Hematopoietic multipotent progenitor cell treated with erythropoietin and hydrocortisone succinate and interleukin-3 and kit ligand, for 6 days (in vitro differentiated cells): Measurements from ENCODE around the gene YY1.
"Not testable (repeated sequence)": the region's sequence is repeated elsewhere in the genome, so short reads cannot be mapped to it uniquely, and the experiment has no call there.

Experiments
- DNase-seq: peaks from one replicate; pipeline ENCODE4 v3.0.0-alpha.2; 2015

The YY1 gene

GRCh38 chr14:100297320-100298300 lies 58.7 kb downstream of the YY1 start:
- peak; percentile 81 for DNase-seq

- DNase-seq = no peak
Measured at GRCh38 chr14:100298551-100299237, 59.8 kb downstream of the YY1 start.

DNA sequence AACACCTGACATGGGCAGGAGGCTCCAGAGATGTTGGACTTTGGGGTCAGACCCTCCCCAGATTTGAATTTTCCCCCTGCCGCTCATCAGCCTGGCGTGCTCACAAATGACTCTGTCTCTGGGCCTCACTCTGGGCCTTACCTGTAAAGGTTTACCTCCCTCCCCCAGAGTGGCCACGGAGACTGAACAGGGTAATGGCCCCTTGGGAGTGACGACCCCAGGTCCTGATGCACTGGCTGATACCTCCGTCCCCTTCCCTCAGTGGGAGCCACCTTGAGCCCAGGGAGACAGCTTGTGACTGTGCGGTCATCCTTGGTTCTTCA lies 60.3 kb downstream of the YY1 start:
- DNase-seq = no peak

GRCh38 chr14:100302616-100303015 lies 63.7 kb downstream of the YY1 start:
- no peak for DNase-seq

- DNase-seq = peak; percentile 54
Measured at GRCh38 chr14:100303179-100303578, 64.2 kb downstream of the YY1 start.

- DNase-seq = no peak
Measured at GRCh38 chr14:100303925-100304324, 65.0 kb downstream of the YY1 start.

GRCh38 chr14:100304825-100305323 lies 65.9 kb downstream of the YY1 start:
- peak; percentile 89 for DNase-seq

DNA sequence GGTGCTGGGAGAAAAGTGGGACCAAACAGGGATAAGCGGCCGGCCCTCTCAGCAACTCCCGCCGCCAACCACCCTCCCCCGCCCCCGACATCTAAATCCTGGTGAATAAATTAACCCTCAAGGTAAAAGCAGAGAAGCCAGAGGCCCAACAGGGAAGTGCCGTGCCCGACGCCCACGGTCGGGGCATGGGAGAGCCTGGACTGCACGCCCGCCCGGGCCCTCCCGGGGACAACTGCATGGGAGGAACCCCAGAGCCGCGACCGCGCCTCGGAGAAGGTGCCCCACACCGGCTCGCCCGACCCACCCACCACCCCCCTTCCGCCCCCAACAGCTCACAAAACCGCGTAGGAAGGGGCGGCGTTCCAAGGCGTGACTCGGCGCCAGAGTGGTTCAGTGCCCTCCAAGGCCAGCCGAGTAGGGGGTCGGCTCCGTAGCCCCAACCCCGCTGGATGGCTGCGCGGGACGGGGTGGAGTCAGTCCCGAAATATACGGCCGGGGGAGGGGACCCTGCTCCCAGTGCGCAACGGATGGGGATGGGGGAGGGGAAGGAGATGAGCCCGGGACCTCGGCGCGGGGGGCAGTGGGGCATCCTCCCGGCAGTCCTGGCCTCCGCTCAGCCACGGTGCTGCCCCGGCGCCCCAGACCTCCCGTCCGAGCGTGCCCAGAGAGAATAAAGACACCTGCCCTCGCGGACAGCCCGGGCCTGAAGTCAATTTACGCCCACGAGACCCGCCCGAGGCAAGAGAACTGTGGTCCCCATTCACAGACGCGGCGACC lies 66.6 kb downstream of the YY1 start:
- peak; percentile 70 for DNase-seq

GRCh38 chr14:100306101-100306997 lies 67.4 kb downstream of the YY1 start, which contains the start of gene SLC25A29:
Gene SLC25A29, minus strand, starts transcription at chr14:100306444. Its CDS starts 212 bp downstream, at chr14:100306232.
- peak; percentile 94 for DNase-seq

DNA sequence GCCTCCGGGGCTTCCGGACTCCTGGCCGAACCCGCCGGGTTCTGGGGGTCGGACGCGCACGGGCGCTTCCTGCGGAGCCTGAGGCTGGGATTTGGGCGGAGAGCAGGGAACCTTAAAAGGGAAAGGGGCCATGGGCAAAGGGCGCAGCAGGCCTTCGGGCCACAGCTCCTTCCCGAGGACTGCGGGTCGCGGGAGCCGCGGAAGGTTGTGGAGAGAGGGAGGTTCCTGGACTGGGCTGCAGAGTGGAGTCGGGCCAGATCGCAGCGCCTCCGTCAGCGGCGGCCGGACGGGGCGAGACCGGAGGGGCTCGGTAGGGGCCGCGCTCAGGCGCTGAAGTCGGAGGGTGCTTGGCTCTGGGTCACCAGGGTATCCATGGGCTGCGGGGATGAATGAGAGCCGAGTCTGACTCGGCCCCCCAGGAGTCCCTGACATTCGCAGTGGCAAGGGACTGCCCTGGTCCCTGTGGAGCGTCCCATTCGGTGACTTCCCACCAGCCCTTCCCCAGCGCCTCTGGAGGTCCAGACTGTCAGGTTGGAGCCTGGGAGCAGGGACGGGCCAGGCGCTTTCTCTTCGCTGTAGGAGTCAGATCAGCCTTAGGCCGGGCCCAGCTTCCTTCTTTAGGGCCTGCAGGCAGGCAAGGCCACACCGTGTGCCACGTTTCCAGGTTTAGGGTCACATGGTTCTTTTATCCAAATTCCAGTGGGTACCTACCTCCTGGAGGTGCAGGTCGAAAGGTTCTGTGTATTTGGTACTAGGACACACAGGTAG lies 68.2 kb downstream of the YY1 start:
- DNase-seq = peak; percentile 60

DNA sequence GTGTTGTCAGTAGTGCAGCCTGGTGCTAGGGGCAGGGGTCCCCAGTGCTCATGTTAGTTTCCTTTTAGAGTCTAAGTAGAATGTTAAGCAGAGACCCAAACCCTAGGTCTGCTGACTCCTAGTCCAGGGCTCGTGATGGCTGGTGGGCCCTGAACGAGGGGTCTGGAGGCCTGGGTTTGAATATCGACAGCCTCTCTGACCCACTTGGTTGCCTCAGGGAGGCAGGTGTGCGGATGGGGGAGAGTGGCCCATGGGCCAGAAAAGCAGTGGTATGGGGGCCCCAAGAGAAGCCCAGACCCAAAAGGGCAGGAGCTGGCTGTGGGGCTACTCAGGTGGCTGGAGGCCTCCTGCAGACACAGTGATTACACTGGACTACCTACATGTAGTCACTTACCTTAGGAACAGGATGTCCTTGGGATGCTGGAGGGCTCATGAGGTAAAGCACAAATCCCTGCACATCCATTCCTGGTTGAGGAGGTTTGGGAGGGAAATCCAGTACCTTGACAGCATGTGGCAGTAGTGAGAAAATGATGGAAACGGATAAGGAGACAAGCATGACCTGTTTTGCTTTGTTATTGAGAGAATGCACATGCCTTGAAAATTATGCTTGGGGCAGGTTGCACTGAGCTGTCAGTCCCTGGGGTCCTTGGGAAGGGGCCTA lies 69.0 kb downstream of the YY1 start:
- DNase-seq = no peak

DNA sequence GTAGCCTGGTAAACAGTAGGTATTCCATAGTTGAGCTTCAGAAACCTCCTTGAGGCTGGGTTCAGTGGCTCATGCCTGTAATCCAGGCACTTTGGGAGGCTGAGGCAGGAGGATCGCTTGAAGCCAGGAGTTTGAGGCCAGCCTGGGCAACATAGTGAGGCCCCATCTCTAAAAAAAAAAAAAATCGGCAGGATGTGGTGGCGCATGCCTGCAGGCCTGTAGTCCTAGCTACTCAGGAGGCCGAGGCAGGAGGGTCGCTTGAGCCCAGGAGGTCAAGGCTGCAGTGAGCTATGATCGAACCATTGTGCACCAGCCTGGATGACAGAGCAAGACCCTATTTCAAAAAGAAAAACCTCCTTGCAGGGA lies 69.5 kb downstream of the YY1 start:
- DNase-seq = not testable (repeated sequence)

GRCh38 chr14:100309028-100309737 lies 70.2 kb downstream of the YY1 start:
- DNase-seq = no peak

DNA sequence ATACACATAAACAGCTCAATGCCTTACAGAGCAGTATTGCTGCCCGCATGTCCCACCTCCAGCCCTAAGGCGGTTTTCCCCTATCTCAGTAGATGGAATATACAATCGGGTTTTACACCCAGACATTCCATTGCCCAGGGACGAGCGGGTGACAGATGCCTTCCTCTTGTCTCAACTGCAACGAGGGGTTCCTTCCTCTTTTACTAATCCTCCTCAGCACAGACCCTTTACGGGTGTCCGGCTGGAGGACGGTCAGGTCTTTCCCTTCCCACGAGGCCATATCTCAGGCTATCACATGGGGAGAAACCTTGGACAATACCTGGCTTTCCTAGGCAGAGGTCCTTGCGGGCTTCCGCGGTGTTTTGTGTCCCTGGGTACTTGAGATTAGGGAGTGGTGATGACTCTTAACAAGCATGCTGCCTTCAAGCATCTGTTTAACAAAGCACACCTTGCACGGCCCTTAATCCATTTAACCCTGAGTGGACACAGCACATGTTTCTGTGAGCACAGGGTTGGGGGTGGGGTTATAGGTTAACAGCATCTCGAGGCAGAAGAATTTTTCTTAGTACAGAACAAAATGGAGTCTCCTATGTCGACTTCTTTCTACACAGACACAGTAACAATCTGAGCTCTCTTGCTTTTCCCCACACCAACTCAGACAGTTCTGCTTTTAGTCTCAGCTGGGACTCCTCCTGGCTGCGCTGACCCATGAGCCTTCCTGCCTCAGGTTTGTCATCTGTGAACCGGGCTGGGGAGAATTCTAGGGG lies 73.3 kb downstream of the YY1 start:
- DNase-seq = peak; percentile 60

- peak; percentile 54 for DNase-seq
Measured at GRCh38 chr14:100312877-100313400, 74.0 kb downstream of the YY1 start.

GRCh38 chr14:100313464-100314230 lies 74.7 kb downstream of the YY1 start:
- DNase-seq = no peak

DNA sequence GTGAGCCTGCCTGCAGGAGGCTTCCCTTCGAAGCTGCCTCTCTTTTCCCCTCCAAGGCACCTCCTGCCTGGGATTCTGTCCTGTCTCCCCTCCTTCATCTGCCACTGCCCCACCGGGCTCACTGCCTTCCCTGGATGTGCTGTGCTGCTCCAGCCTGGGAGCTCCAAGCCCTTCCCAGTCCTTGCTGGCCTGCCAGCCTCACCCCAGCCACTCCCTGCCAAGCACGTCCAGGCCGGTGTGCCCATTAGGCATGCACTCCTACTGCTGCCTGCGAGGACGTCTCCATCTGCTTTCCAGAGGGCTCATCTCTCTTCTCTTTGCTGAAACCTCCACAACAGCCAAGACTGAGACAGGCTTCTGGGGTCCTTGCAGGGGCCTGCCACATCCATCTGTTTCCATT lies 75.8 kb downstream of the YY1 start:
- no peak for DNase-seq

- DNase-seq = no peak
Measured at GRCh38 chr14:100317389-100317788, 78.4 kb downstream of the YY1 start.
